ENCODE measurements around the gene ANKHD1. TPM values are rescaled to one million over a fixed set of nuclear protein-coding genes. Genes with fewer than 3 reads are reported as not detected.
A peak's percentile ranks its signal among the peaks of the same experiment; 100 is the strongest.

The ANKHD1 gene
- total and polyA plus RNA-seq, 2 donors from 2014 or later, result 26.4 to 130 TPM

DNA sequence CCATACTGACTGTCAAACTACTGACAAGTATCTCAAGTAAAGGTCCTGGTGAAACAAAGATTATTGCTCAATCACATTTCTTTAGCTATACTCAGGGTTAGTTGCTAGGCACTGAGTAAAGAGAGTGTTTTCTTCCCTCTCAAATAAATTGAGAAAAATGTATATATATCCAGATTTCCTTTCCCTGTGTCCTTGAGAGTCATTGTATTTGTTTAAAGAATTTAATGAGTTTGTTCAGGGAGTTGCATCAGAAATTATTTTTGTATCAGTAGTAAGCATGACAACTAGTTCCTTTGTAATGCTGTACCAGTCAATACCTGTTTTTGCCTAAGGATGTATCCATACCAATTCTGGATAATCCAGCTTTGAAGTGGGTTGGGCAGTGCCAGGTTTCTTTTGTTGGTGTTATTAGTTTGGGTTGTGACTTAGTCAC lies 3.2 kb upstream of the ANKHD1 start:
- no peaks in the 10 kb centered on the region for H3K9me3 ChIP-seq (ENCODE audit: control insufficient read depth in 2 of 3, insufficient read depth in 1 of 3, low read length in 3 of 3)
- intact Hi-C loops (cut with DNase I), result no loop called here
- H3K4me1 ChIP-seq (ENCODE audit: control insufficient read depth in 2 of 3, insufficient read depth in 2 of 3, low read depth in 1 of 3, low read length in 3 of 3), result peaks cover 0 to 2% (median 0%) of the 10 kb centered on the region in 3 donors
- no peak for FAIRE-seq
- no peak for DNase-seq
- H3K27me3 ChIP-seq (ENCODE audit: control insufficient read depth, insufficient read depth, low read length), result no peaks in the 10 kb centered on the region
- H3K27ac ChIP-seq (ENCODE audit: low read depth in 2 of 2, low read length in 2 of 2), result no peak overlapping the region
- TF ChIP-seq, protein P1, sequence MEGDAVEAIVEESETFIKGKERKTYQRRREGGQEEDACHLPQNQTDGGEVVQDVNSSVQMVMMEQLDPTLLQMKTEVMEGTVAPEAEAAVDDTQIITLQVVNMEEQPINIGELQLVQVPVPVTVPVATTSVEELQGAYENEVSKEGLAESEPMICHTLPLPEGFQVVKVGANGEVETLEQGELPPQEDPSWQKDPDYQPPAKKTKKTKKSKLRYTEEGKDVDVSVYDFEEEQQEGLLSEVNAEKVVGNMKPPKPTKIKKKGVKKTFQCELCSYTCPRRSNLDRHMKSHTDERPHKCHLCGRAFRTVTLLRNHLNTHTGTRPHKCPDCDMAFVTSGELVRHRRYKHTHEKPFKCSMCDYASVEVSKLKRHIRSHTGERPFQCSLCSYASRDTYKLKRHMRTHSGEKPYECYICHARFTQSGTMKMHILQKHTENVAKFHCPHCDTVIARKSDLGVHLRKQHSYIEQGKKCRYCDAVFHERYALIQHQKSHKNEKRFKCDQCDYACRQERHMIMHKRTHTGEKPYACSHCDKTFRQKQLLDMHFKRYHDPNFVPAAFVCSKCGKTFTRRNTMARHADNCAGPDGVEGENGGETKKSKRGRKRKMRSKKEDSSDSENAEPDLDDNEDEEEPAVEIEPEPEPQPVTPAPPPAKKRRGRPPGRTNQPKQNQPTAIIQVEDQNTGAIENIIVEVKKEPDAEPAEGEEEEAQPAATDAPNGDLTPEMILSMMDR (IDR thresholded peaks at IDR 0.05; ENCODE audit: borderline replicate concordance, extremely low read depth, insufficient read depth), result no peak
- no peak overlapping the region for H3K4me3 ChIP-seq (ENCODE audit: low read length in 3 of 3)
- H3K9ac ChIP-seq (ENCODE audit: low read length in 3 of 3), result no peak overlapping the region
- H3K36me3 ChIP-seq (ENCODE audit: control insufficient read depth in 2 of 3, insufficient read depth in 3 of 3, low read length in 3 of 3), result no peaks in the 10 kb centered on the region

DNA sequence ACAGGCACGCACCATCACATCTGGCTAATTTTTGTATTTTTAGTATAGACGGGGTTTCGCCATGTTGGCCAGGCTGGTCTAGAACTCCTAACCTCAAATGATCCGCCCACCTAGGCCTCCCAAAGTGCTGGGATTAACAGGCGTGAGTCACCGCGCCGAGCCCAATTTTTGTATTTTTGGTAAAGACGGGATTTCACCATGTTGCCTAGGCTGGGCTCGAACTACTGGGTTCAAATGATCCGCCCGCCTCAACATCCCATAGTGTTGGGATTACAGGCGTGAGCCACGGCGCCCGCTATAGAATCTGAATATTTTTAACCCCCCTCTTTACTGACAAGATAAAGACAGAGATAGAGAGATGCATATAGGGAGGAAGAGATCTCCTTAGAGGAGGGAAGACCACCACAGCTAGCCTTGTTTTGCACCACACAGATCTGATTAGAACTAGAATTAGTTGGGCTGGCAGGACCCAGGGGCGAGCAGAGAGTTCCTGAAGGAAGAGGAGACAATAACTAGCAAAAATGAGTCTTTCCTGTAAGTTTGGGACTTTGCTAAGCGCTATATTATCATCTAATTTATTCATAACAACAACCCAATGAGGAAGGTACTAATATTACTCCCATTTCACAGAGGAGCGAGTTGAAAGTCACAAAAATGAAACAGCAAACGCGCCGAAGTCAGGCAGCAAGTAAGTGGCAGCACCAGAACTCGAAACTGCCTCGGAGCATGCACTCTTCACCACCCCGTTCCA lies 1.5 kb upstream of the ANKHD1 start:
- Histone ChIP-seq H3K4me3 (ENCODE audit: low read length in 3 of 3) (peak overlapping the region; percentile 86 to 96 (median 94)), H3K27me3 (ENCODE audit: control insufficient read depth, insufficient read depth, low read length) (no peaks in the 10 kb centered on the region), H3K36me3 (ENCODE audit: control insufficient read depth in 2 of 3, insufficient read depth in 3 of 3, low read length in 3 of 3) (no peaks in the 10 kb centered on the region), H3K27ac (ENCODE audit: low read depth in 2 of 2, low read length in 2 of 2) (peak overlapping the region; percentile 84 to 94), H3K9ac (ENCODE audit: low read length in 3 of 3) (peak overlapping the region; percentile 41 to 91 (median 65)), H3K9me3 (ENCODE audit: control insufficient read depth in 2 of 3, insufficient read depth in 1 of 3, low read length in 3 of 3) (no peaks in the 10 kb centered on the region), H3K4me1 (ENCODE audit: control insufficient read depth in 2 of 3, insufficient read depth in 2 of 3, low read depth in 1 of 3, low read length in 3 of 3) (peaks cover 0 to 9% (median 5%) of the 10 kb centered on the region in 3 donors)
- FAIRE-seq (no peak), DNase-seq (peak in 1 of 5 donors; percentile 54)
- TF ChIP-seq, protein P1 (IDR thresholded peaks at IDR 0.05; ENCODE audit: borderline replicate concordance, extremely low read depth, insufficient read depth), result no peak
- intact Hi-C loops (cut with DNase I), result no loop called here

DNA sequence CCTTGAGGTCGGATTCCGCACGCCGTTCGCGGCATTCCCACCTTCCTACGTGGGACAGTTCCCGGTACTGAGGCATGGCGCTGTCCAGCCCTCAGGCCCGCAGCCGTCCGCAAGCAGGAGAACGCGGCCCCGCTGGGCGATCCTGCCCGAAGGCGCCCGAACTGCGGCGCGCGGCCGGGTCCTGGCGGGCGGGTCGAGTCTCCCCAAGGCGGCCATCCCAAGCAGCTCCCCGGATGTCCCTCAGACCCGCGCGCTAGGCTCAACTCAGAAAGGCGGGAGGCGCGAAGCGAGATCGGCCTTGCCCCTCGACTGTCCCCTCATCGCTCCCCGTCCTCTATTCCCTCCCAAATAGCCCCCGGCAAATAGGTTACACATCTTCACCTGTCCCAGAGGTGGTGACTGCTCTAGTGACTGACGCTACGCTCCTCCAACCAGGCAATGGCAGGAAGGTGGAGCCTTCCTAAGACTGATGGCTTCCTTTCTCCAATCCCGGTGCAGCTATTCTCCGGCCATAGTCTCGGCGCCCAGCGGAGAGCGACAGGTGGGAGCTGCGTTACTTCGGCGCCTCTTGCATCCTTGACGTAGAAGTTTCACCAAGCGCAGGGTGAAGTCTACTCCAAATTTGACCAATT lies 787 bp upstream of the ANKHD1 start:
- intact Hi-C loops (cut with DNase I), result no loop called here
- TF ChIP-seq, protein P1 (IDR thresholded peaks at IDR 0.05; ENCODE audit: borderline replicate concordance, extremely low read depth, insufficient read depth), result no peak
- Histone ChIP-seq H3K4me1 (ENCODE audit: control insufficient read depth in 2 of 3, insufficient read depth in 2 of 3, low read depth in 1 of 3, low read length in 3 of 3) (peaks cover 0 to 9% (median 5%) of the 10 kb centered on the region in 3 donors), H3K27ac (ENCODE audit: low read depth in 2 of 2, low read length in 2 of 2) (peak overlapping the region; percentile 84 to 94), H3K36me3 (ENCODE audit: control insufficient read depth in 2 of 3, insufficient read depth in 3 of 3, low read length in 3 of 3) (no peaks in the 10 kb centered on the region), H3K4me3 (ENCODE audit: low read length in 3 of 3) (peak overlapping the region; percentile 86 to 96 (median 94)), H3K9me3 (ENCODE audit: control insufficient read depth in 2 of 3, insufficient read depth in 1 of 3, low read length in 3 of 3) (no peaks in the 10 kb centered on the region), H3K9ac (ENCODE audit: low read length in 3 of 3) (peak overlapping the region; percentile 65 to 91 (median 87)), H3K27me3 (ENCODE audit: control insufficient read depth, insufficient read depth, low read length) (no peaks in the 10 kb centered on the region)
- DNase-seq, result peak; percentile 93 to 99 (median 96)
- no peak for FAIRE-seq
